LoVo (cell line): ENCODE measurements around the gene PTPN1.
"Not testable (repeated sequence)": the region's sequence is repeated elsewhere in the genome, so short reads cannot be mapped to it uniquely, and the experiment has no call there.

Source experiments
- DNase-seq: peaks from one replicate; pipeline ENCODE4 v3.0.0-alpha.2; 2016; ENCODE audit warnings: low spot score

PTPN1 gene

DNA sequence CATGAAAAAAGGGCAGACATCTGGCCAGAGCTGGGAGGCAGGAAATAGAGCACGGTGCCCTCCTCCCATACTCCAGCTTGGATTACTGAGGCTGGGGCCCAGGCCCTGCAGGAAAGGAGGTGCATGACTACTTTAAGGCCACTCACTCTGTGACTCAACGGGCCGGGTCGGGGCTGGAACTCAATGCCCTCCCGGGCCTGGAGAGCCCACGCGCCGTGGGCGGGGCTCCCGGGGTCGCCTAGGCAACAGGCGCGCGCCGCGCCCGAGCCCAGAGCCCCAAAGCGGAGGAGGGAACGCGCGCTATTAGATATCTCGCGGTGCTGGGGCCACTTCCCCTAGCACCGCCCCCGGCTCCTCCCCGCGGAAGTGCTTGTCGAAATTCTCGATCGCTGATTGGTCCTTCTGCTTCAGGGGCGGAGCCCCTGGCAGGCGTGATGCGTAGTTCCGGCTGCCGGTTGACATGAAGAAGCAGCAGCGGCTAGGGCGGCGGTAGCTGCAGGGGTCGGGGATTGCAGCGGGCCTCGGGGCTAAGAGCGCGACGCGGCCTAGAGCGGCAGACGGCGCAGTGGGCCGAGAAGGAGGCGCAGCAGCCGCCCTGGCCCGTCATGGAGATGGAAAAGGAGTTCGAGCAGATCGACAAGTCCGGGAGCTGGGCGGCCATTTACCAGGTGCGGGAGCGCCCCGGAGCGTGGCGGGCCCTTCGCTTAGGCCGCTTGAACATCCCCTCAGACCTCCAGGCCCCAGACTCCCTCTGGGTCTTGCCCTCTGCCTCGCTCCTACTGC is at the start of gene PTPN1:
PTPN1 (plus strand) TSS at position 461 of the 783 bp plus-strand sequence; CDS start at position 606, 145 bp downstream.
- peak; percentile 99 for DNase-seq

DNA sequence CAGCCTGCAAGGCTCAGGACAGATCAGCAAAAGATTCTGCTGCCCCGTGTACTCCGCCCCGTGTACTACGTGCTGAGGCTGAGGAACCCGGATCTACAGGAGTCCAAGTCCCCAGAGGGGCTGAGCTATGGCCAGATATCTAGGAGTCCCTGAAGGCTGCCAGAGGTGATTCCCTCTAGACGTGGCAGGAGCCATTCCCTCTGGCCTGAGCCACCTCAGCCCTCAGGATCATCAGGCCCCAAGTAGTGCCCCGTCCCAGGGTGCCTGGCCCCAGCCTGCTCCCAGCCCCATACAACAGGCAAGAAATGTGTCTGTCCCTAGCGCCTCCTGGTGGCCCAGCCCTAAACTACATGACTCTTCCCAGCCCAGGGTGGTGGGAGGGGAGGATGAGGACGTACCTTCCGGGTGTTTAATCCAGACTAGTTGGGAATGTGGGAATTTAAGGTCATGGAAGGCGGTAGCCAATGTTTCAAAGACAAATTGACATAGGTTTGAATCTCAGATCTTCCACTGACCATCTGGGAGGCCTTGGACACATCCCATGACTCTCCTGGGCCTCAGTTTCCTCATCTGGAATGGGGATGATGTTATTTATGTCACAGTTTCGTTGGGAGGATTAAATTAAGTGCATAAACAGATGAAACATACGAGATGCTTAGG is 49.4 kb upstream of the PTPN1 start:
- DNase-seq: peak; percentile 78

DNA sequence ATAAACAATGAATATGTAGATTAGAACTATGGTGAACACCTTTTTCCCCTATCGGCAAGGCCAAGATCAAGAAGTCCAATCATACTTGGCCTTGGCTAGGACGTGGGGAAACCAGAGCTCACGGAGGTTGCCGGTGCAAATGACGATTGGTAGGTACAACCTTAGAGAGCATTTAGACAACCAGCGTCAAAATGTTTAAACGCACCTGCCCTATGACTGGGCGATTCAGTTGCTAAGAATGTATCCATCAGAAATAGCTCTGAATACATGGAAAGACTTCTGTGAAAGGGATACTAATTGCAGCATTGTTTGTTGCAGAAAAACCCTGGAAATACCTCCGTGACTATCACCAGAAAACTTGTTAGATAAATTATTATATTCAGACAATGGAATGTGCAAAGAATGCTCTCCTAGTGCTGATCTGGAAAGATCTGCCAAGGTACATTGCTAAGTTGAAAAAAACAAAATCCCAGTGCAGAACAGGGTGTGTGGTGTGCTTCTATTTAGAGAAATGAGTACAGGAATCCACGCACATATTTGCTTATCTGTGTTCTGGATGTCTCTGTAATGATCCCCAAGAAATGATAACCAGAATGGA is 48.0 kb upstream of the PTPN1 start:
- DNase-seq: no peak

DNA sequence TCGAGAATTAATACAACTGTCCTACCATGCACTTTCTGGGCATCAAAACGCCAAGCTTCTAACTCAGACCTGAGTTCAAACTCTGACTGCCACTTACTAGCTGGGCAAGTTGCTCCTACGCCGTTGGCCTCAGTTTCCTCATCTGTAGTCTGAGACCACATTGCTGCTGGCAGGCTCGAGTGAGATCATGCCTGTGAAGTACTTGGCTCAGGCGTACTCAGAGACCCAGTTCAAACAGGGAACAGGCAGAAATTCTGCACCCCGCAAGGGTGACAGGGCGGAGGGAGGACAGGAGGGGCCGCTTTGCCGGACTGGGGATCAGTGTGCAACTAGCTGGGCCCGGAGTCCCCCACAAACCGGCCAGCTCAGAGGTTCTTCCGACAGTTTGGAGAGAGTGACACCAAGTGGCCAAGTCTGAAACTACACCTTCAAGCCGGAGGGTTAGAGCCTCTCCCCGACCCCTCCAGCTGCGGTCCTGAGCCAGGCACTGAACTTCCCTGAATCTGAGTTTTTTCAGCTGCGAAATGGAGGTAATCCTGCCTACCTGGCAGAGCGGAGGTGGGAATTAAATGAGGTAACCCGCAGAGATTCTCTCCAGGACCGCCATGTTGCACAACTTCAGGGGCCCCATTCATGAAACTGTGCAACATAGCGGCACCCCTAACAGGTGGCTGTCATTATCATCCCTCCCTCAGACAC is 46.0 kb upstream of the PTPN1 start:
- DNase-seq: peak; percentile 44

DNA sequence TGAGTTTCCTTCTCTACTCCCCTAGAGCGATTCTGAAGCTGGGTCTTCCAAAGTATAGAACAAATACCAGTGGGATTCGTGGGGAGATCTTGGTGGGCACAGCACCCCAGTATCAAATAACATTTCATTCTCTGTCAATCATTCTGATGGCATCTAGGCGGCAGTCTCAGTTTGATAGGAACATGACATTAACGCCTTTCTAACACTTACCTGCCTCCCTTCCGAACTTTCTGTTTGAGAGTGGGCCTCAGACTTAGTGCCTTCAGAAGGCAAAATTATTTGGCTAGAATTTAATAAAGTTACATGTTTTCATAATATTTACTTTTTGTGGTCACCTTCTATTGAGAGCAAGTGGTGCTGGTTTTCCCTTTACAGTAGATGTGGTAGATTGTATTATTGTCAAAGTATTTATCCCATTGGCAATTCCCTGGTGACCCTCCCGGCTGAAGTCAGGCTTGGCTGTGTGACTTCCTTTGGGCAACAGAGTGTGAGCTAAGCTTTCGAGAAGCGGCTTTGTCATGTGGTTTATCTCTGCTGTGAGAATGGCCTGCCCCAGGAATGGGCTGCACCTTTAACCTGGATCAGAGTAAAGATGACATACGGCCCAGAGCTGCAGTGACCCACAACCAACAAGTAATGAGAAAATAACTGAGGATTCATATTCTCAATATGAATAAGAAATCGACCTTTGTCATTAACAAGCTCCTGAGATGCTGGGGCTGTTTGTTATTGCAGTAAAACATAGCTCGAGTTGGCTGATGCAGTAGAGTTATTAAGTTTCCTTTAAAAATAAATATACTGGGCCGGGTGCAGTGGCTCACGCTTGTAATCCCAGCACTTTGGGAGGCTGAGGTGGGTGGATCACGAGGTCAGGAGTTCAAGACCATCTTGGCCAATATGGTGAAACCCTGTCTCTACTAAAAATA is 45.2 kb upstream of the PTPN1 start:
- no peak for DNase-seq

DNA sequence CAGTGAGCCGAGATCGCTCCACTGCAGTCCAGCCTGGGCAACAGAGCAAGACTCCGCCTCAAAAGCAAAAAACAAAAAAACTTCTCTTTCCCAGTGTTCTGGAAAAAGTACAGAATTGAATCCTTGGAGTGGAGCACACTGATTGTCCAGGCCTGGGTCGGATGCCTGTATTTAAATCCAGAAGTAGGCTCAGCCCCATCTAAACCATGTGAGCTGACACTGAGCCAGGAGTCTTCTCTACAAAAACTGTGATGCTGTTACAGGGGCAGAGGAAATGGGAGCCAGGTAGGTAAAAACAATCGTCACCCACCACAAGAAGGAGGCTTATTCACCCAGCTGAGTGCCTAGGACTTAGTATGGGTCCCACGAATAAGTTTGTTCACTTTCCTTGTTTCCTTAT is 43.0 kb upstream of the PTPN1 start:
- no peak for DNase-seq

DNA sequence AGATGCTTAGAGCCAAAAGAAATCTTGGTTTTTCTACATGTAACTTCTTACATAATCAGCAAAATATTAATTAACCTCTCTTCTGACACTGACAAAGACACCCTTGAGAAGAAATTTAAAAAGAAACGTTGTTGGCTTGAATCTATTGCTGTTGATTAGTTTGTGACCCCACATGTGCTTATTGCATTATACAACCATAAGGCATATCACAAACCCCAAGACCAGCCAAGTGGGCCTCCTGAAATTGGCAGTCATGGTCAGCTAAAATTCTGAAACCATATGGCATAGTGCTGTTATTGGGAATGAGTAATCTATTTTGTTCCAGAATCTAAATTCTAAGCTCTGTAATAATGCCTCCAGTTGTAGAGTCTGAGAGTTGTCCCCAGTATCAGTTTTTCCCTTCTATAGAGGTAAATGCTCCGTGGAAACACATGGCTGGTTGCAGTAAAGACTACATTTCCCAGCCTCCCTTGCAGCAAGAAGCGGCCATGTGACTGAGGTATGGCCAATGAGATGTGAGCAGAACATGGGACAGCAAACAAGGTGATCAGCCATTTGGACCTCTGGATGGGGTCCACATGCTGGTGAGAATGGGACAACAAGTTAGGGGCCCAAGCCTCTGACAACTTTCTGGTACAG is 42.3 kb upstream of the PTPN1 start:
- no peak for DNase-seq

DNA sequence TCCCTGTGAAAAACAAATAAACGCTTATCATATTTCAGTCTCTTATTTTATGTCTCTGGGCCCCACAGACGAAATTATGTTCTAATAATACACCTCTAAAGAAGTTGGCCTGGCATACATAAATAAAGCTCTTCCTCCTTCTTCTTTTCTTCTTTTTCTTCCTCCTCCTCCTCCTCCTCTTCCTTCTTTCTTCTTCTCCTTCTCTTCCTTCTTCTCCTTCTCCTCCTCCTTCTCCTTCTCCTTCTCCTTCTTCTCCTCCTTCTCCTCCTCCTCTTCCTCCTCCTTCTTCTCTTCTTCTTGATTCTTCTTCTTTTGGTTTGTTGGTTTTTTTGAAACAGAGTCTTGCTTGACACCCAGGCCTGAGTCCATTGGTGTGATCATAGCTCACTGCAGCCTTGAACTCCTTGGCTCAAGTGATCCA is 41.8 kb upstream of the PTPN1 start:
- DNase-seq: no peak

DNA sequence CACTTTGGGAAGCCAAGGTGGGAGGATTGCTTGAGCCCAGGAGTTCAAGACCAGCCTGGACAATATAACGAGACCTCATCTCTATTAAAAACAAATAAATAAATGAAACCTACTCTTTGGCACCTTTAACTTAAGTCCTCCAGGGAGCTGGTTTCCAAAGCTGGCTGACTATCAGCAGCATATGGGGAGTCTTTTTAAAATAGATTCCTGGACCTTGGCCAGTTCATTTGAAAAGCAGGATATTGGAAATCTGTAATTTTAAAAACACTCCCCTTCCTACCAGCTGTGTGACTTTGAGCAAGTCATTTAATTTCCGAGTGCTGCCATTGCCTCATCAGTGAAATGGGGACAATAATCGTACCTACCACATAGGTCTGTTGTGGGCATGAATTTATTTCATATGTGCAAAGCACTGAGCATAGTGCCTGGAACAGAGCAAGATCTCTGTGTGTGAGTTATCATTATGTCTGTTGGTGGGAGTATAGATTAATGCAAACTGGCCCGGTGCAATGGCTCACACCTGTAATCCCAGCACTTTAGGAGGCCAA is 40.9 kb upstream of the PTPN1 start:
- no peak for DNase-seq

DNA sequence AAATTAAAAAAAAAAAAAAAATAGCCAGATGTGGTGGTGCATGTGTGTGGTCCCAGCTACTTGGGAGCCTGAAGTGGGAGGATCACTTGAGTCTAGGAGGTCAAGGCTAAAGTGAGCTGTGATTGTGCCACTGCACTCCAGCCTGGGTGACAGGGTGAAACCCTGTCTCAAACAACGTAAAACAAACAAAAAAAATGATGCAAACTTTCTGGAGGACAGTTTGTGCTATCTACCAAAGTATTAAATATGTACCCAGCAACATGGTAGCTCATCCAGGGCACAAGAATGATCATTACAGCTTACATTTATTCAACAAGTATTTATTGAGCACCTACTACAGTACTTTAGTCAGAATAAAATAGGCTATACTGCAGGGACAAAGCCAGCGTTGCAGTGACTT is 40.4 kb upstream of the PTPN1 start:
- no peak for DNase-seq

DNA sequence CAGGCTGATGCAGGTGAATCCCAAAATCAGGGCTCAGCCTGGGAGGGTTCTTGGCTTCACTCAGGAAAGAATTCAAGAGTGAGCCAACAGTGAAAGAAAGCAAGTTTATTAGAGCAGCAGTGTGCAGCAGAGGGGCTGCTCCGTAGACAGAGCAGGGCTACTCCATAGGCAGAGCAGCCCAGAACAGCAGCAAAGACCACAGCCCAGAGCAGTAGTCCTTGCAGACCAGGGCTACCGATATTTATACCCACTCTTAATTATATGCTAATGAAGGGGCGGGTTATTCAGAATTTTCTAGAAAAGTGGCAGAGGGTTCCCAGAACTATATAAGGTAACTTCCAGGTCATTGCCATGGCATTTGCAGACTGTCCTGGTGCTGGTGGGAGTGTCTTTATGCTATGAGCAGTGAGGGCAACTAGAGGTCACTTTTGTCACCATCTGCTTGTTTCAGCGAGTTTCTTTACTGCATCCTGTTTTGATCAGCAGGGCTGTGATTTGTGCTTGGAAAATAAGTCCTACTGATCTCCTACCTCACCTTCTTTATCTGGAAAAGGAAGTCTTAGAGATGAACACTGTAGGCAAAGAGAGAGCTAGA is 39.8 kb upstream of the PTPN1 start:
- no peak for DNase-seq

DNA sequence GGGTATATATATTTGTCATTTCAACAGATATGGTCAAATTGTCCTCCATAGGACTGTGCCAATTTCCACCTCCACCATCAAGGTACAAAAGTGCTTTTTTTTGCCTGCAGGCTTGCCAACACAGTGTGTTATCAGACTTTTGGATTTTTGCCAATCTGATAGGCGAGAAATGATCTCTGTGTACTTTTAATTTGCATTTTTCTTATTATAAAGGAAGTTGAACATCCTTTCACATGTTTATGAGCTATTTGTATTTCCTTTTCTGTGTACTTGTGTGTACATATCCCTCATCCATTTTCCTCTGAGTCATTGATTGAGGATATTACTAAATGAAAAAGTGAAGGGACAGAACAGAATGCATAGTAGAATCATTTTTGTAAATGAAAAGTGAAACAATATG is 39.0 kb upstream of the PTPN1 start:
- peak; percentile 63 for DNase-seq

DNA sequence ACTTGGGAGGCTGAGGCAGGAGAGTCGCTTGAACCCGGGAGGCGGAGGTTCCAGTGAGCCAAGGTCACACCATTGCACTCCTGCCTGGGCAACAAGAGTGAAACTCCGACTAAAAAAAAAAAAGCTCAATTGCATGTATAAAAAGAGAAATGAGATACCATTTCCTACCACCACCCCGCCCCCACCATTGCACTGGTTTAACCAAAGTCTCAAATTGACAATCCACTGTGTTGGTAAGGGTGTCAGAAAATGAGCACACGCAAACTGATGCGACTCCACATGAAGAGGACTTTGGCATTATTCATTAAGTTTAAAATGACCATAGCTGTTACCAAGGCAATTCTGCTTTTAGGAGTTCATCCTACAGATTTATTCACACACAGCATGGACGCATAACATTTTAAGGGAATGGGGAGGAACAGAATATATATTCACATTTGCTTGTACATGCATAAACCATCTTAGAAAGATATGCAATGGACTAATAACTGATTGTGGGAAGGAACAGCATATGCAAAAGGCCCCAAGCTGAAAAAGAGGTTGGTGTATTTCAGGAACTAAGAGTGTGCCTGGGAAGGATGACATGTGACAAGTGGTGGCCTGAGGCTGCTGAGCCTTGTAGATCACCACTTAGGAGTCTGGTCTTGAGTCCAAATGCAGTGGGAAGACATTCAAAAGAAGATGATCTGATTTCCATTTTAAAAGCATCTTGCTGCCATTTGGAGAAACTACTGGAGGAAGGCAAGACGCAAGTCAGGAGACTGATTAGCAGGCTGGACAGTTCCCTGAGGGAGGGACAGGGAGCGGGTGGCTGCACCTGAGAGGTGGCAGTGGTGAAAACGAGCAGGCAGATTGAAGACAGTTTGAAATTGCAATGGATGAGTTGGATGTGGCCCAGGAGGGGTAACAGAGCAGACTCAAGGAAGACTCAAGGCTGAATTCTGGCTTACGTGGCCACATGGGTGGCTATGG is 37.2 kb upstream of the PTPN1 start:
- DNase-seq: no peak

DNA sequence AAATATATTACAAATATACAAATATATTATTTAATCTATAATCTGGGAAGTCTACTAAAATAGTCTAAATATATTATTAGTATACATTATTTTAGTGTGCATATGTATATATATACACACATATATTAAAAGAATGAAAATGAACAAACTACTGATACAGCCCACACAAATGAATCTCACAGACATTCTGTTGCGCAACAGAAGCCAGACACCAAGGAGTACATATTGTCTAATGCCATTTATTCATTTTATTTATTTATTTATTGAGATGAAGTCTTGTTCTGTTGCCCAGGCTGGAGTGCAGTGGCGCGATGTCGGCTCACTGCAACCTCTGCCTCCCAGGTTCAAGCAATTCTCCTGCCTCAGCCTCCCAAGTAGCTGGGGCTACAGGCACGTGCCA is 35.8 kb upstream of the PTPN1 start:
- DNase-seq: not testable (repeated sequence)

DNA sequence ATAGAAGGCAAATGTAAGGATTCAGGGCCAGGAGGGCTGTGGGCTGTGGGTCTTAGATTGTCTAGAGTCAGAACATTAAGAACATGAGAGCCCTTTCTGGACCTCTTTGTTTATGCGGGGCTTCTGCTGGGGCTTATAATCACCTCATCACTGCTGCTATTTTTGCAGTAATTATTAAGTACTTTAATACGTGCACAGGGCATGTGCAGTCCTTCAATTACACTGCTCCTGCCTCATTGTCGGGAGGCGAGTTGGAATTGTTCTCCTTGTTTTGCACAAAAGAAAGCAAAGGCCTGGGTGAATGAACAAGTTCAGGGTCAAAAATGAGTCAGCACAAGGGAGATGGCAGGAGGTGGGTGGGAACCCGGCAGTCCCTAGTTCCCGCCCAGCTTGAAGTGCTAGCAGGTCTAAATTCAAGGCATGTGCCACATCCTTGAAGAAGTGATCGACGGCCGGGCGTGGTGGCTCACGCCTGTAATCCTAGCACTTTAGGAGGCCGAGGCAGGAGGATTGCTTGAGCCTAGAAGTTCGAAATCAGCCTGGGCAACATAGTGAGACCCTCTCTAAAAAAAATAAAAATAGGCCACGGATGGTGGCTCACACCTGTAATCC is 34.4 kb upstream of the PTPN1 start:
- peak; percentile 34 for DNase-seq

DNA sequence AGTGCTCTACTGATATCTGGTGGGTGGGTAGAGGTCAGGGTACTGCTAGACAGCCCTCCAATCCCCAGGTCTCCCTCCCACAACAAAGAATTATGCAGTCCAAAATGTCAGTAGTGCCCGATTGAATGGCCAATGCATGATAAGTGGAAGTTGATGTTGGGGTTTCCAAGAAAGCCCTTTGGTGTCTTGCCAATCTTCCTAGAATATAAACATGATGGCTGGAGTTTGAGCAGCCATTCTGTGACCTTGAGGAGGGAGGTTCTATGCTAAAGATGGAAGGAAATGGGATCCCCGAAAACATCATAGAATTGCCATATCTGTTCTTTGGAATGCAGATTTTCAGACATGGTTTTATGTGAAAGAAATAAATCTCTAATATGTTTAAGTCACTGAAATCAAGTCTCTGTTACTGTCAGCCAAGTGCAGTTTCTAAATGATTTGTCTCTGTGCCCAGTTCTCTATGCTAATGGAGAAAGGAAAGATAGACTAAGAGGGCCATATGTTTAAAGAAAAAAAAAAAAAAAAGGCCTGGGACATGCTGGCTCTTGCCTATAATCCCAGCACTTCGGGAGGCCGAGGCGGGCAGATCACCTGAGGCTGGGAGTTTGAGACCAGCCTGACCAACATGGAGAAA is 32.8 kb upstream of the PTPN1 start:
- DNase-seq: no peak

DNA sequence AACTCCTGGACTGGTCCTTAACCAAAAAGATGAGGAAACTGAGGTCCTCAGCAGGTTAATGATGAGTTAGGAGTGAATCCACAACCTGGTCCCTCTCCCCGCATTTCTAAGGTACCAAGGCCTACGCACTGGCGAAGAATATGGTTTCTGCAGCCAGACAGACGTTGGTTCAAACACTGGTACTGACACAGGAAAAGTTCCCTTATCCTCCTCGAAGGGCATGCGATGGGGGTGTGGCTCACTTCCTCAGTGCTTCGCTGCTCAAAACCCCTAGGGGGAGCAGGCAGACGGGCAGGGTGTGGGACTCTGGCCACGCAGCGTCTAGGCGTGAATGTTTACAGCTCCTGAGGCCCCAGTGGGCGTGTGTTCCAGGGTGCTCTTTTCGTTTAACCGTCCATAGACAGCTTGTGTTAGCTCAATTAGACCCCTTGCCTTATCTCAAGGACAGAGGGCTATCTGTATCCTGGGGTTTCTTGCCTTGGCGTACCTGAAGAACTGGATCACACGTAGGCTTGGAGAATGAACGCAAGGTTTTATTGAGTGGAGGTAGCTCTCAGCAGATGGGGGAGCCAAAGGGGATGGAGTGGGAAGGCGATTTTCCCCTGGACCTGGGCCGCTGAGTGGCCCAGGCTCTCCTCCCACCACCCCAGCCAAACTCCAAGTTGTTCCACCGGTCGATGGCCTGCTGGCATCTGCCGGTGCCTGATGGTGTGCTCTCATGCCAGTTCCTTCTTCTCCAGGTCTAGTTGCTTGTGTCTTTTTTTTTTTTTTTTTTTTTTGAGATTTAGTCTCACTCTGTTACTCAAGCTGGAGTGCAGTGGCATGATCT is 31.8 kb upstream of the PTPN1 start:
- peak; percentile 64 for DNase-seq
